Loucy (cell line): ENCODE measurements around the gene KIAA0825.

Experiments used
- H2AFZ ChIP-seq: fragments of 200-600 bp; sonication (generic); 2 replicates; pipeline ENCODE4 v1.6.0; 2016; ENCODE audit warnings: antibody characterized with exemption, mild to moderate bottlenecking, low read length, moderate library complexity
- H3F3A ChIP-seq: fragments of 200-600 bp; 2 replicates; pipeline ENCODE4 v1.6.0; 2016; ENCODE audit warnings: antibody characterized with exemption, low read depth, mild to moderate bottlenecking
- H3K27me3 ChIP-seq: fragments of 200-600 bp; sonication (generic); 2 replicates; pipeline ENCODE4 v1.6.1; 2014; ENCODE audit warnings: low read length, mild to moderate bottlenecking; ENCODE audit not compliant: insufficient read depth, poor library complexity, severe bottlenecking
- H3K36me3 ChIP-seq: fragments of 200-600 bp; sonication (generic); 2 replicates; pipeline ENCODE4 v1.6.1; 2016; ENCODE audit warnings: low read length; ENCODE audit not compliant: insufficient read depth
- H3K4me1 ChIP-seq: fragments of 200-600 bp; sonication (generic); 2 replicates; pipeline ENCODE4 v1.5.1; 2014; ENCODE audit warnings: low read length, mild to moderate bottlenecking; ENCODE audit not compliant: insufficient read depth, poor library complexity, severe bottlenecking
- H3K4me2 ChIP-seq: fragments of 200-600 bp; sonication (generic); 2 replicates; pipeline ENCODE4 v1.6.0; 2014; ENCODE audit warnings: antibody characterized with exemption, low read length, low read depth, mild to moderate bottlenecking; ENCODE audit not compliant: poor library complexity, severe bottlenecking
- H3K4me3 ChIP-seq: fragments of 200-600 bp; sonication (generic); 2 replicates; pipeline ENCODE4 v1.5.1; 2014; ENCODE audit warnings: low read length, mild to moderate bottlenecking, mixed read lengths; ENCODE audit not compliant: poor library complexity, severe bottlenecking
- H3K79me2 ChIP-seq: fragments of 200-600 bp; sonication (generic); 2 replicates; pipeline ENCODE4 v1.6.1; 2014; ENCODE audit warnings: low read length; ENCODE audit not compliant: insufficient read depth
- H3K9ac ChIP-seq: fragments of 200-600 bp; sonication (generic); 2 replicates; pipeline ENCODE4 v1.6.0; 2014; ENCODE audit warnings: mild to moderate bottlenecking, low read depth, low read length, moderate library complexity; ENCODE audit not compliant: poor library complexity, severe bottlenecking
- H3K9me2 ChIP-seq: fragments of 200-600 bp; sonication (generic); replicated peaks from 2 replicates; pipeline ENCODE4 v1.6.1; 2016; ENCODE audit warnings: low read depth, low read length, mixed read lengths
- H3K9me3 ChIP-seq: fragments of 200-600 bp; sonication (generic); 2 replicates; pipeline ENCODE4 v1.6.1; 2014; ENCODE audit warnings: mild to moderate bottlenecking, antibody characterized with exemption, low read length, low read depth; ENCODE audit not compliant: insufficient read depth
- H4K20me1 ChIP-seq: fragments of 200-600 bp; sonication (generic); 2 replicates; pipeline ENCODE4 v1.6.0; 2014; ENCODE audit warnings: antibody characterized with exemption, low read length, mild to moderate bottlenecking; ENCODE audit not compliant: insufficient read depth, poor library complexity, severe bottlenecking
- EZH2phosphoT487 ChIP-seq: fragments of 200-600 bp; IDR thresholded peaks from 2 replicates; pipeline ENCODE4 v1.6.1; 2018; ENCODE audit warnings: antibody characterized with exemption, mild to moderate bottlenecking, moderate library complexity, borderline replicate concordance
- TF ChIP-seq, protein P1 (sequence below): fragments of 200-600 bp; sonication (generic); conservative IDR thresholded peaks from 2 replicates; pipeline ENCODE4 v1.5.1; 2014; ENCODE audit warnings: mild to moderate bottlenecking, antibody characterized with exemption, low read length

Gene KIAA0825

DNA sequence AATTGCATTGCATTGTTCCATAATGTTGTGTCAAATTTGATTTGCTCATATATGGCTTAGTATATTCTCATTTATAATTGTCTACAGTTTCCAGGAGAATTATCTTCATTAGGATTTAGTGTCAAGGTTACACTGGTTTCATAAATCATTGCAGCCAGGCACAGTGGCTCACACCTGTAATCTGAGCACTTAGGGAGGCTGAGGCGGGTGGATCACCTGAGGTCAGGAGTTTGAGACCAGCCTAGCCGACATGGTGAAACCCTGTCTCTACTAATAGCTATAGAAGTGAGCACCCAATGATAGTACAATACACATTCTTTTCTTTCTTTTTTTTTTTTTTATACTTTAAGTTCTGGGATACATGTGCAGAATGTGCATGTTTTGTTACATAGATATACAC, 282.5 kb downstream of the KIAA0825 start:
- H3K9me3 ChIP-seq = no peaks in the 10 kb centered on the region
- no peak overlapping the region for H3K4me2 ChIP-seq
- H3K4me3 ChIP-seq = no peak overlapping the region
- H2AFZ ChIP-seq = no peak overlapping the region
- no peaks in the 10 kb centered on the region for H3K36me3 ChIP-seq
- H4K20me1 ChIP-seq = no peaks in the 10 kb centered on the region
- no peaks in the 10 kb centered on the region for H3K4me1 ChIP-seq
- H3K79me2 ChIP-seq = no peaks in the 10 kb centered on the region
- no peak for TF ChIP-seq EZH2phosphoT487
- TF ChIP-seq, protein P1, sequence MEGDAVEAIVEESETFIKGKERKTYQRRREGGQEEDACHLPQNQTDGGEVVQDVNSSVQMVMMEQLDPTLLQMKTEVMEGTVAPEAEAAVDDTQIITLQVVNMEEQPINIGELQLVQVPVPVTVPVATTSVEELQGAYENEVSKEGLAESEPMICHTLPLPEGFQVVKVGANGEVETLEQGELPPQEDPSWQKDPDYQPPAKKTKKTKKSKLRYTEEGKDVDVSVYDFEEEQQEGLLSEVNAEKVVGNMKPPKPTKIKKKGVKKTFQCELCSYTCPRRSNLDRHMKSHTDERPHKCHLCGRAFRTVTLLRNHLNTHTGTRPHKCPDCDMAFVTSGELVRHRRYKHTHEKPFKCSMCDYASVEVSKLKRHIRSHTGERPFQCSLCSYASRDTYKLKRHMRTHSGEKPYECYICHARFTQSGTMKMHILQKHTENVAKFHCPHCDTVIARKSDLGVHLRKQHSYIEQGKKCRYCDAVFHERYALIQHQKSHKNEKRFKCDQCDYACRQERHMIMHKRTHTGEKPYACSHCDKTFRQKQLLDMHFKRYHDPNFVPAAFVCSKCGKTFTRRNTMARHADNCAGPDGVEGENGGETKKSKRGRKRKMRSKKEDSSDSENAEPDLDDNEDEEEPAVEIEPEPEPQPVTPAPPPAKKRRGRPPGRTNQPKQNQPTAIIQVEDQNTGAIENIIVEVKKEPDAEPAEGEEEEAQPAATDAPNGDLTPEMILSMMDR = no peak
- no peaks in the 10 kb centered on the region for H3K9me2 ChIP-seq
- no peaks in the 10 kb centered on the region for H3F3A ChIP-seq
- H3K27me3 ChIP-seq = no peaks in the 10 kb centered on the region
- no peak overlapping the region for H3K9ac ChIP-seq

DNA sequence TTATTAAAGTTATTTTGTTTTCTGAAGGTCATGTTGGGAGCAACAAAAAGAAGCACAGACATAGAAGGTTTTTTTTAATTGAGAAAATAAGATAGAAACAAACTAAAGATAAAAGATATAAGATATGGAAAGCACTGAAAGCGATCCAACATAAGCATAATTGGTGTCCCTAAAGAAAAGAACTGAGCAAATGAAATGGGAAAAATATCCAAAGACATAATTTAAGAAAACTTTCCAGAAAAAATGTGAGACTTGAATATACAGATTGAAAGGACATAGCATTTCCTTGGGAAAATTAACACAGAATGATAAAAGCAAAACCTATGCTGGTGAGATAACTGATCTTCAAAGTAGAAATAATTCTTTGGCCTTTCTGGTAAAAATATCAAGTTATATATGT, 289.3 kb downstream of the KIAA0825 start:
- Histone ChIP-seq H3K79me2 (no peaks in the 10 kb centered on the region), H3K9me2 (no peaks in the 10 kb centered on the region), H3K9me3 (peaks cover 3% of the 10 kb centered on the region; the same call in 1 of the 2 replicates), H3K4me1 (no peaks in the 10 kb centered on the region), H2AFZ (no peak overlapping the region), H3K4me3 (no peak overlapping the region), H3K9ac (no peak overlapping the region), H3K4me2 (no peak overlapping the region), H3K27me3 (no peaks in the 10 kb centered on the region), H3K36me3 (no peaks in the 10 kb centered on the region), H3F3A (no peaks in the 10 kb centered on the region), H4K20me1 (no peaks in the 10 kb centered on the region)
- TF ChIP-seq, protein P1 = no peak
- no peak for TF ChIP-seq EZH2phosphoT487

DNA sequence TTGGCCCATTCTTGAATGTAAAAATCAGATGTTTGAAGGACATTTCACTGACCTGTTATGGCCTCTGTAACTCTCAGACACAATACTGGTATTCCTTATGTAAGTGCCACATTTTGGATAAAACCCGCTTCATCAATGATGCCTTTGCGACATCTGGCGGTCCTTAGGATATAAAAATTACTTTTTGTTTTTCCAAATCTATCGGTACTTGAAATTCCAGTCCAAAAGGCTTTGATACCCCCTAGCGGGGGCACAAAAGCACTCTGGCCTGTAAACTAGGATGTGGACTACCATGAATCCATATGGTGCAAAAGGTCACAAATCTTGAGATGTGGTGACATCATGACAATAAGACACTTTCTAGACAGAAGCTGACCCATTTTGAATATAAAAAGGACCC, 291.8 kb downstream of the KIAA0825 start:
- no peaks in the 10 kb centered on the region for H4K20me1 ChIP-seq
- H3K9me3 ChIP-seq = peaks cover 3% of the 10 kb centered on the region; the same call in 1 of the 2 replicates
- H3K9me2 ChIP-seq = no peaks in the 10 kb centered on the region
- no peaks in the 10 kb centered on the region for H3K4me1 ChIP-seq
- no peaks in the 10 kb centered on the region for H3K27me3 ChIP-seq
- no peaks in the 10 kb centered on the region for H3K36me3 ChIP-seq
- H3K4me3 ChIP-seq = no peak overlapping the region
- H3K9ac ChIP-seq = no peak overlapping the region
- TF ChIP-seq, protein P1 = no peak
- TF ChIP-seq EZH2phosphoT487 = no peak
- H3K79me2 ChIP-seq = no peaks in the 10 kb centered on the region
- no peak overlapping the region for H3K4me2 ChIP-seq
- H2AFZ ChIP-seq = no peak overlapping the region
- H3F3A ChIP-seq = no peaks in the 10 kb centered on the region
